ENCODE measurements around the gene TRIM61. TPM values are rescaled to one million over a fixed set of nuclear protein-coding genes. Genes with fewer than 3 reads are reported as not detected.

TRIM61 gene
- total RNA-seq, 1 donor from 2014 or later = not detected

DNA sequence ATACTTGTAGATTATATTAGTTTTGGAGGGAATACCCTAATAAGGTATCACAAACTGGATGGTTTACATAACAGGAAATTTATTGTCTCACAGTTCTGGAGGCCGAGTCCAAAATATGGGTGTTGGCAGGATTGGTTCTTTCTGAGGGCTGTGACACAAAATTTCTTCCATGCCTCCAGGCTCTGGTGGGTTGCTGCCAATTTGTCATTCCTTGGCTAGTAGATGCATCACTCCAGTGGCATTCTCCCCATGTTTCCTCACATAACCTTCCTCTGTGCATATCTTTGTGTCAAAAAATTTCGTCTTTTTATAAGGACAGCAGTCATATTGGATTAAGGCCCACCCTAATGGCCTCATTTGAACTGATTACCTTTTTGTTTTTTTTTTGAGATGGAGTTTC lies 51.2 kb downstream of the TRIM61 start:
- peaks cover 0 to 2% of the 10 kb centered on the region in 2 donors for H3K9me3 ChIP-seq
- no peaks in the 10 kb centered on the region for H3K36me3 ChIP-seq
- H3K4me3 ChIP-seq = no peak overlapping the region
- H3K27me3 ChIP-seq = no peaks in the 10 kb centered on the region
- H3K4me1 ChIP-seq = no peaks in the 10 kb centered on the region
- TF ChIP-seq CTCF (IDR thresholded peaks at IDR 0.05) = no peak
- intact Hi-C loops (cut with DNase I) = no loop called here
- no peak for DNase-seq (ENCODE audit: low spot score in 2 of 2)
- H3K27ac ChIP-seq = no peak overlapping the region

DNA sequence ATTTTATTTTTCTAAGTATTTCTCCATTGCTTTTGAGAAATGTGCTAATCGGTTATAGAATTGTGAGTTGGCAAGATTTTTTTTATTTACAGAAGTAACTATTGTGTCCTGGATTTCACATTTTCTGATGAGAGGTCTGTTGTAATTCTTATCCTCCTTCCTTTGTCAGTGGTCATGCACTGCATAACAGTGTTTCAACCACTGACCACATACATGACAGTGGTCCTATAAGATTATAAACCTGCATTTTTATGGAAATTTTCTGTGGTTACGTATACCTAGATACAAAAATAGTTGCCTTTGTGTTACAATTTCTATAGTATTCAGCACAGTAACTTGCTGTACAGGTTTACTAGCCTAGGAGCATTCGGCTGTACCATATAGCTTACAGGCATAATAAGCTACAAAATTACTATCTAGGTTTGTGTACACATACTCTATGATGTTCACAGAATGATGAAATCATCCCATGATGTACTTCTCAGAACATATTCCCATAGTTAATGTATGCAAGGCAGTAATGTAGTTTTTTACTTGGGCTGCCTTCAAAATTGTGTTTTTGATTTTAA lies 52.7 kb downstream of the TRIM61 start:
- Histone ChIP-seq H3K4me3 (no peak overlapping the region), H3K4me1 (no peaks in the 10 kb centered on the region), H3K27ac (no peak overlapping the region), H3K27me3 (no peaks in the 10 kb centered on the region), H3K36me3 (no peaks in the 10 kb centered on the region), H3K9me3 (peaks cover 0 to 2% of the 10 kb centered on the region in 2 donors)
- intact Hi-C loops (cut with DNase I) = no loop called here
- TF ChIP-seq CTCF (IDR thresholded peaks at IDR 0.05) = no peak
- DNase-seq (ENCODE audit: low spot score in 2 of 2) = no peak

DNA sequence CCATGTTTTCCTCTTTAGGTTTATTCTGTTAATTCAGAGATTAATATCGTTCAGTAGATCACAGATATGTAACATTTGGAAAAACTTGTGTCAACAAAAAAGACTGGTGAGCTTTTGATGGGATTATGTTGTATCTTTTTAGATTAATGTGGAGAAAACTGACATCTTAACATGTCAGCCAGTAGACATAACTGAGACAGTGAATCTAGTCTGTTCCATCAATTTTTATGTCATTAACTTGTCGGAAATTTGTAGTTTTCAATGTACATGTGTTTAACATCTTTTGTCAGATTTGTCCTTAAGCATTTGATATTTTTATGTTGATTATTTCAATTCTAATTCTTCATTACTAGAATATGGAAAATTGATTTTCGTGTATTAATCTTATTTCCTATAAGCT lies 58.5 kb downstream of the TRIM61 start:
- Histone ChIP-seq H3K4me3 (no peak overlapping the region), H3K9me3 (peaks cover 0 to 2% of the 10 kb centered on the region in 2 donors), H3K4me1 (no peaks in the 10 kb centered on the region), H3K36me3 (no peaks in the 10 kb centered on the region), H3K27ac (no peak overlapping the region), H3K27me3 (no peaks in the 10 kb centered on the region)
- intact Hi-C loops (cut with DNase I) = no loop called here
- DNase-seq (ENCODE audit: low spot score in 2 of 2) = no peak
- no peak for TF ChIP-seq CTCF (IDR thresholded peaks at IDR 0.05)

Other genes starting within 250 kb of the TRIM61 start
- not detected for gene SMIM31, start 223.5 kb downstream of the TRIM61 start, total RNA-seq
- gene APELA, start 100.5 kb downstream of the TRIM61 start, total RNA-seq = not detected
- gene TRIM60, start 54.3 kb upstream of the TRIM61 start, total RNA-seq = not detected
- not detected for gene TRIM75, start 76.2 kb upstream of the TRIM61 start, total RNA-seq
- 15.4 TPM for gene TMEM192, start 135.2 kb upstream of the TRIM61 start, total RNA-seq
- 0.96 TPM for gene KLHL2, start 229.9 kb upstream of the TRIM61 start, total RNA-seq

All from ascending aorta (tissue), 2 donors.